ENCODE measurements around the gene SIPA1L3. TPM values are rescaled to one million over a fixed set of nuclear protein-coding genes. Genes with fewer than 3 reads are reported as not detected.
A peak's percentile ranks its signal among the peaks of the same experiment; 100 is the strongest.

SIPA1L3 gene
- total and polyA plus RNA-seq, 10 of the 15 experiments (the other 5 are each of a cell fraction or from before 2014, with no cell fraction given), result 0.24 to 66.2 (median 19.1) TPM

DNA sequence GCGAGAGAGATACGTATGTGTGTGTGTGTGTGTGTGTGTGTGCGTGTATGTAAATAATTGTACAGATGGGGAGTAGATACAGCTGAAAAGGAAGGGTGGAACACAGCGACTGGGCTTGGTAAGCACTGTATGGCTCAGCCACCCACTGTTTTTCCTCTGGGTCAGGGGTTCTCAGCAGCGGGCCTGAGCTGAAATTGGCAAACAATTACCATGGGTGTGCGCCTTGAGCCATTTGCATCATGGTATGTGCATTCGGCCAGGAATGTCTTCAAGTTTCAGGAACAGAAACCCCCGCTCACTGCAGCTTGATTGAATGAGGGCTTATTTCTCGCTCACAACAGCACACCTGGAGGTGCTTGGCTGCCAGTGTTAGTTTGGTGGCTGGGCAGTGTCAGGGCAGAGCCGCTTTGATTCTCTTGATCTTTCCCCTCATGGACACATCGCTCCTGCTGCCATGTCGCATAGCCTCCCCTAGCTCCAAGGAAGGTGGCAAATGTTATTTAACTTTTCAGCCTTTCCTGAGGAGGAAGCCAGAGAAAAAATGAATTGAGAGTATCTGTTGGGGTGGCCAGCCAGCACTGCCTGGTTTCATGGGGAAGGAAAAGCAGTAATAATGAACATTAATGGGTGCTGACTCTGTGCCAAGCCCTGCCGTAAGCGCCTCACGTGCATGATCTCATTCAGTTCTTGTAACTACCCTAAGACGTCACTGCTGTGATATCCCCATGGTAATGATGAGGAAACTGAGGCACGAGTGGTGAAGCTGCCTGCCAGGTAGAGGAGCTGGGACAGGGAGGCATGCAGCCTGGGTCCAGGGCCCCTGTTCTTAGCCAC lies 126.9 kb downstream of the SIPA1L3 start (continued):
- TF ChIP-seq, protein P1, sequence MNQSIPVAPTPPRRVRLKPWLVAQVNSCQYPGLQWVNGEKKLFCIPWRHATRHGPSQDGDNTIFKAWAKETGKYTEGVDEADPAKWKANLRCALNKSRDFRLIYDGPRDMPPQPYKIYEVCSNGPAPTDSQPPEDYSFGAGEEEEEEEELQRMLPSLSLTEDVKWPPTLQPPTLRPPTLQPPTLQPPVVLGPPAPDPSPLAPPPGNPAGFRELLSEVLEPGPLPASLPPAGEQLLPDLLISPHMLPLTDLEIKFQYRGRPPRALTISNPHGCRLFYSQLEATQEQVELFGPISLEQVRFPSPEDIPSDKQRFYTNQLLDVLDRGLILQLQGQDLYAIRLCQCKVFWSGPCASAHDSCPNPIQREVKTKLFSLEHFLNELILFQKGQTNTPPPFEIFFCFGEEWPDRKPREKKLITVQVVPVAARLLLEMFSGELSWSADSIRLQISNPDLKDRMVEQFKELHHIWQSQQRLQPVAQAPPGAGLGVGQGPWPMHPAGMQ (IDR thresholded peaks at IDR 0.05; ENCODE audit: borderline replicate concordance), result no peak
- TF ChIP-seq NR2C1 (IDR thresholded peaks at IDR 0.05), result no peak
- peak; percentile 21 for TF ChIP-seq RELA (IDR thresholded peaks at IDR 0.05; ENCODE audit: borderline replicate concordance, partially characterized antibody)
- TF ChIP-seq, protein P2, sequence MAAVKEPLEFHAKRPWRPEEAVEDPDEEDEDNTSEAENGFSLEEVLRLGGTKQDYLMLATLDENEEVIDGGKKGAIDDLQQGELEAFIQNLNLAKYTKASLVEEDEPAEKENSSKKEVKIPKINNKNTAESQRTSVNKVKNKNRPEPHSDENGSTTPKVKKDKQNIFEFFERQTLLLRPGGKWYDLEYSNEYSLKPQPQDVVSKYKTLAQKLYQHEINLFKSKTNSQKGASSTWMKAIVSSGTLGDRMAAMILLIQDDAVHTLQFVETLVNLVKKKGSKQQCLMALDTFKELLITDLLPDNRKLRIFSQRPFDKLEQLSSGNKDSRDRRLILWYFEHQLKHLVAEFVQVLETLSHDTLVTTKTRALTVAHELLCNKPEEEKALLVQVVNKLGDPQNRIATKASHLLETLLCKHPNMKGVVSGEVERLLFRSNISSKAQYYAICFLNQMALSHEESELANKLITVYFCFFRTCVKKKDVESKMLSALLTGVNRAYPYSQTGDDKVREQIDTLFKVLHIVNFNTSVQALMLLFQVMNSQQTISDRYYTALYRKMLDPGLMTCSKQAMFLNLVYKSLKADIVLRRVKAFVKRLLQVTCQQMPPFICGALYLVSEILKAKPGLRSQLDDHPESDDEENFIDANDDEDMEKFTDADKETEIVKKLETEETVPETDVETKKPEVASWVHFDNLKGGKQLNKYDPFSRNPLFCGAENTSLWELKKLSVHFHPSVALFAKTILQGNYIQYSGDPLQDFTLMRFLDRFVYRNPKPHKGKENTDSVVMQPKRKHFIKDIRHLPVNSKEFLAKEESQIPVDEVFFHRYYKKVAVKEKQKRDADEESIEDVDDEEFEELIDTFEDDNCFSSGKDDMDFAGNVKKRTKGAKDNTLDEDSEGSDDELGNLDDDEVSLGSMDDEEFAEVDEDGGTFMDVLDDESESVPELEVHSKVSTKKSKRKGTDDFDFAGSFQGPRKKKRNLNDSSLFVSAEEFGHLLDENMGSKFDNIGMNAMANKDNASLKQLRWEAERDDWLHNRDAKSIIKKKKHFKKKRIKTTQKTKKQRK (IDR thresholded peaks at IDR 0.05; ENCODE audit: low read depth, low read length), result no peak
- TF ChIP-seq ZNF217 (IDR thresholded peaks at IDR 0.05), result no peak
- TF ChIP-seq HDGF (IDR thresholded peaks at IDR 0.05), result 0 out of 2 replicates have a peak, but pooled peaks have one; percentile 59
- peak; percentile 64 for TF ChIP-seq DPF2 (IDR thresholded peaks at IDR 0.05)
- TF ChIP-seq, protein P3, sequence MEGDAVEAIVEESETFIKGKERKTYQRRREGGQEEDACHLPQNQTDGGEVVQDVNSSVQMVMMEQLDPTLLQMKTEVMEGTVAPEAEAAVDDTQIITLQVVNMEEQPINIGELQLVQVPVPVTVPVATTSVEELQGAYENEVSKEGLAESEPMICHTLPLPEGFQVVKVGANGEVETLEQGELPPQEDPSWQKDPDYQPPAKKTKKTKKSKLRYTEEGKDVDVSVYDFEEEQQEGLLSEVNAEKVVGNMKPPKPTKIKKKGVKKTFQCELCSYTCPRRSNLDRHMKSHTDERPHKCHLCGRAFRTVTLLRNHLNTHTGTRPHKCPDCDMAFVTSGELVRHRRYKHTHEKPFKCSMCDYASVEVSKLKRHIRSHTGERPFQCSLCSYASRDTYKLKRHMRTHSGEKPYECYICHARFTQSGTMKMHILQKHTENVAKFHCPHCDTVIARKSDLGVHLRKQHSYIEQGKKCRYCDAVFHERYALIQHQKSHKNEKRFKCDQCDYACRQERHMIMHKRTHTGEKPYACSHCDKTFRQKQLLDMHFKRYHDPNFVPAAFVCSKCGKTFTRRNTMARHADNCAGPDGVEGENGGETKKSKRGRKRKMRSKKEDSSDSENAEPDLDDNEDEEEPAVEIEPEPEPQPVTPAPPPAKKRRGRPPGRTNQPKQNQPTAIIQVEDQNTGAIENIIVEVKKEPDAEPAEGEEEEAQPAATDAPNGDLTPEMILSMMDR (IDR thresholded peaks at IDR 0.05 in 2 of 3, conservative IDR thresholded peaks at IDR 0.05 in 1 of 3; ENCODE audit: control insufficient read depth in 2 of 3, extremely low read depth in 1 of 3, insufficient read depth in 1 of 3, low read depth in 3 of 3, low read length in 3 of 3), result peak; percentile 21 to 51 (median 44); a peak in 4 of 6 replicates
- no peak for TF ChIP-seq SMAD5 (IDR thresholded peaks at IDR 0.05; ENCODE audit: low read depth)
- 0 out of 2 replicates have a peak, but pooled peaks have one; percentile 32 for TF ChIP-seq LARP7 (IDR thresholded peaks at IDR 0.05)
- TF ChIP-seq NBN (IDR thresholded peaks at IDR 0.05), result 0 out of 2 replicates have a peak, but pooled peaks have one; percentile 76
- no peak for TF ChIP-seq ASH2L (IDR thresholded peaks at IDR 0.05; ENCODE audit: borderline replicate concordance, low read depth)
- peak; percentile 67; the same call in 1 of the 2 replicates for TF ChIP-seq IRF4 (IDR thresholded peaks at IDR 0.05; ENCODE audit: low read depth, low read length)
- 0 out of 2 replicates have a peak, but pooled peaks have one; percentile 52 for TF ChIP-seq CBX5 (IDR thresholded peaks at IDR 0.05; ENCODE audit: low read depth)
- TF ChIP-seq ZNF384 (IDR thresholded peaks at IDR 0.05; ENCODE audit: borderline replicate concordance, low read depth, low read length), result no peak
- TF ChIP-seq, protein P4, sequence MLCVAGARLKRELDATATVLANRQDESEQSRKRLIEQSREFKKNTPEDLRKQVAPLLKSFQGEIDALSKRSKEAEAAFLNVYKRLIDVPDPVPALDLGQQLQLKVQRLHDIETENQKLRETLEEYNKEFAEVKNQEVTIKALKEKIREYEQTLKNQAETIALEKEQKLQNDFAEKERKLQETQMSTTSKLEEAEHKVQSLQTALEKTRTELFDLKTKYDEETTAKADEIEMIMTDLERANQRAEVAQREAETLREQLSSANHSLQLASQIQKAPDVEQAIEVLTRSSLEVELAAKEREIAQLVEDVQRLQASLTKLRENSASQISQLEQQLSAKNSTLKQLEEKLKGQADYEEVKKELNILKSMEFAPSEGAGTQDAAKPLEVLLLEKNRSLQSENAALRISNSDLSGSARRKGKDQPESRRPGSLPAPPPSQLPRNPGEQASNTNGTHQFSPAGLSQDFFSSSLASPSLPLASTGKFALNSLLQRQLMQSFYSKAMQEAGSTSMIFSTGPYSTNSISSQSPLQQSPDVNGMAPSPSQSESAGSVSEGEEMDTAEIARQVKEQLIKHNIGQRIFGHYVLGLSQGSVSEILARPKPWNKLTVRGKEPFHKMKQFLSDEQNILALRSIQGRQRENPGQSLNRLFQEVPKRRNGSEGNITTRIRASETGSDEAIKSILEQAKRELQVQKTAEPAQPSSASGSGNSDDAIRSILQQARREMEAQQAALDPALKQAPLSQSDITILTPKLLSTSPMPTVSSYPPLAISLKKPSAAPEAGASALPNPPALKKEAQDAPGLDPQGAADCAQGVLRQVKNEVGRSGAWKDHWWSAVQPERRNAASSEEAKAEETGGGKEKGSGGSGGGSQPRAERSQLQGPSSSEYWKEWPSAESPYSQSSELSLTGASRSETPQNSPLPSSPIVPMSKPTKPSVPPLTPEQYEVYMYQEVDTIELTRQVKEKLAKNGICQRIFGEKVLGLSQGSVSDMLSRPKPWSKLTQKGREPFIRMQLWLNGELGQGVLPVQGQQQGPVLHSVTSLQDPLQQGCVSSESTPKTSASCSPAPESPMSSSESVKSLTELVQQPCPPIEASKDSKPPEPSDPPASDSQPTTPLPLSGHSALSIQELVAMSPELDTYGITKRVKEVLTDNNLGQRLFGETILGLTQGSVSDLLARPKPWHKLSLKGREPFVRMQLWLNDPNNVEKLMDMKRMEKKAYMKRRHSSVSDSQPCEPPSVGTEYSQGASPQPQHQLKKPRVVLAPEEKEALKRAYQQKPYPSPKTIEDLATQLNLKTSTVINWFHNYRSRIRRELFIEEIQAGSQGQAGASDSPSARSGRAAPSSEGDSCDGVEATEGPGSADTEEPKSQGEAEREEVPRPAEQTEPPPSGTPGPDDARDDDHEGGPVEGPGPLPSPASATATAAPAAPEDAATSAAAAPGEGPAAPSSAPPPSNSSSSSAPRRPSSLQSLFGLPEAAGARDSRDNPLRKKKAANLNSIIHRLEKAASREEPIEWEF (IDR thresholded peaks at IDR 0.05; ENCODE audit: insufficient replicate concordance, low read depth, low read length), result no peak
- peak; percentile 74; the same call in 1 of the 2 replicates for TF ChIP-seq TCF12 (IDR thresholded peaks at IDR 0.05; ENCODE audit: low read depth, low read length)
- TF ChIP-seq JUNB (IDR thresholded peaks at IDR 0.05), result no peak

All from GM12878 (cell line).